Trophoblast cell (in vitro differentiated cells and primary cell): ENCODE measurements around the gene SOX6.
A peak's percentile ranks its signal among the peaks of the same experiment; 100 is the strongest.

Experiments
- DNase-seq, 2 donors: peaks; one replicate each; pipeline ENCODE4 v3.0.0-alpha.2; 2016
- H2AFZ ChIP-seq: 2 replicates; pipeline ENCODE4 v1.6.1; 2013; ENCODE audit warnings: low read length, moderate library complexity, mild to moderate bottlenecking; ENCODE audit not compliant: insufficient read depth, poor library complexity
- H2AK5ac ChIP-seq: 2 replicates; pipeline ENCODE4 v1.6.1; 2013; ENCODE audit warnings: mild to moderate bottlenecking, low read length
- H2BK120ac ChIP-seq: 2 replicates; pipeline ENCODE4 v1.6.1; 2013; ENCODE audit warnings: low read length, mild to moderate bottlenecking, moderate library complexity; ENCODE audit not compliant: insufficient read depth, poor library complexity
- H2BK12ac ChIP-seq: 2 replicates; pipeline ENCODE4 v1.6.1; 2013; ENCODE audit warnings: mild to moderate bottlenecking, low read length, moderate library complexity
- H2BK5ac ChIP-seq: 2 replicates; pipeline ENCODE4 v1.6.1; 2013; ENCODE audit warnings: low read length, low read depth, moderate library complexity, mild to moderate bottlenecking; ENCODE audit not compliant: poor library complexity
- H3K14ac ChIP-seq: 2 replicates; pipeline ENCODE4 v1.6.1; 2013; ENCODE audit warnings: mild to moderate bottlenecking, low read length
- H3K18ac ChIP-seq: 2 replicates; pipeline ENCODE4 v1.6.1; 2013; ENCODE audit warnings: mild to moderate bottlenecking, low read length
- H3K23ac ChIP-seq: 2 replicates; pipeline ENCODE4 v1.6.1; 2013; ENCODE audit warnings: low read length
- H3K27ac ChIP-seq: 2 replicates; pipeline ENCODE4 v1.5.1; 2013; ENCODE audit warnings: low read depth, mild to moderate bottlenecking, inconsistent platforms, low read length, moderate library complexity
- H3K27me3 ChIP-seq: 2 replicates; pipeline ENCODE4 v1.6.1; 2013; ENCODE audit warnings: inconsistent platforms, mild to moderate bottlenecking, low read length, moderate library complexity; ENCODE audit not compliant: insufficient read depth
- H3K36me3 ChIP-seq, 2 experiments: 1 replicate in 1 of 2; 2 replicates in 1 of 2; pipeline ENCODE4 v1.6.1; 2013; ENCODE audit warnings: low read length in 2 of 2, mild to moderate bottlenecking in 2 of 2, moderate library complexity in 1 of 2; ENCODE audit not compliant: insufficient read depth in 2 of 2, control insufficient read depth in 1 of 2
- H3K4ac ChIP-seq: 2 replicates; pipeline ENCODE4 v1.6.1; 2013; ENCODE audit warnings: low read depth, mild to moderate bottlenecking, low read length, moderate library complexity
- H3K4me1 ChIP-seq, 2 experiments: 1 replicate in 1 of 2; 2 replicates in 1 of 2; pipeline ENCODE4 v1.6.1; 2013; ENCODE audit warnings: low read length in 2 of 2, mild to moderate bottlenecking in 2 of 2, moderate library complexity in 1 of 2; ENCODE audit not compliant: insufficient read depth in 2 of 2, control insufficient read depth in 1 of 2
- H3K4me2 ChIP-seq: 2 replicates; pipeline ENCODE4 v1.6.1; 2013; ENCODE audit warnings: inconsistent platforms, mild to moderate bottlenecking, low read length, moderate library complexity
- H3K4me3 ChIP-seq: 2 replicates; pipeline ENCODE4 v1.5.1; 2013; ENCODE audit warnings: mild to moderate bottlenecking, low read depth, low read length, inconsistent platforms
- H3K79me1 ChIP-seq: one replicate; pipeline ENCODE4 v1.6.1; 2013; ENCODE audit warnings: low read length
- H3K79me2 ChIP-seq: 2 replicates; pipeline ENCODE4 v1.6.1; 2013; ENCODE audit warnings: low read length, mild to moderate bottlenecking; ENCODE audit not compliant: control insufficient read depth, insufficient read depth, poor library complexity
- H3K9ac ChIP-seq: 2 replicates; pipeline ENCODE4 v1.6.1; 2013; ENCODE audit warnings: mild to moderate bottlenecking, low read length
- H3K9me3 ChIP-seq: 2 replicates; pipeline ENCODE4 v1.6.1; 2013; ENCODE audit warnings: low read depth, mild to moderate bottlenecking, control low read depth, inconsistent platforms, low read length; ENCODE audit not compliant: insufficient read depth
- H4K12ac ChIP-seq: 2 replicates; pipeline ENCODE4 v1.6.1; 2013; ENCODE audit warnings: low read depth, mild to moderate bottlenecking, low read length, moderate library complexity
- H4K8ac ChIP-seq: 2 replicates; pipeline ENCODE4 v1.6.1; 2013; ENCODE audit warnings: low read depth, mild to moderate bottlenecking, low read length, moderate library complexity
- H4K91ac ChIP-seq: one replicate; pipeline ENCODE4 v1.6.1; 2013; ENCODE audit warnings: low read depth, mild to moderate bottlenecking, low read length, moderate library complexity
- WGBS: extraction: QIAGEN DNeasy Blood & Tissue Kit; methylation state at CpG from one replicate; pipeline ENCODE4 v1.1.7; 2013; ENCODE audit warnings: missing lambda C conversion rate; ENCODE audit not compliant: insufficient read length, insufficient coverage; ENCODE audit errors: extremely low coverage; 5-methylcytosine and 5-hydroxymethylcytosine counted together

The SOX6 gene

GRCh38 chr11:16136792-16137390, 219.5 kb downstream of the SOX6 start:
- no peaks in the 10 kb centered on the region for H3K79me1 ChIP-seq
- H3K79me2 ChIP-seq = no peaks in the 10 kb centered on the region
- no peak overlapping the region for H3K4me3 ChIP-seq
- H2BK12ac ChIP-seq = no peak overlapping the region
- no peak overlapping the region for H4K12ac ChIP-seq
- no peak overlapping the region for H4K8ac ChIP-seq
- H3K4me1 ChIP-seq = no peaks in the 10 kb centered on the region
- no peak overlapping the region for H3K4me2 ChIP-seq
- H2BK120ac ChIP-seq = no peak overlapping the region
- H3K18ac ChIP-seq = no peak overlapping the region
- no peak overlapping the region for H2AK5ac ChIP-seq
- H3K27me3 ChIP-seq = no peaks in the 10 kb centered on the region
- no peak overlapping the region for H2BK5ac ChIP-seq
- H3K27ac ChIP-seq = no peak overlapping the region
- H4K91ac ChIP-seq = no peak overlapping the region
- H3K23ac ChIP-seq = no peak overlapping the region
- no CpG with 5 or more reads among the region's 5 CpGs for WGBS
- no peak overlapping the region for H3K4ac ChIP-seq
- no peaks in the 10 kb centered on the region for H3K9me3 ChIP-seq
- H3K36me3 ChIP-seq = no peaks in the 10 kb centered on the region
- no peak overlapping the region for H2AFZ ChIP-seq
- DNase-seq = no peak
- H3K9ac ChIP-seq = no peak overlapping the region
- no peak overlapping the region for H3K14ac ChIP-seq

- no peak overlapping the region for H3K14ac ChIP-seq
- H2BK120ac ChIP-seq = no peak overlapping the region
- H3K4me1 ChIP-seq = no peaks in the 10 kb centered on the region
- no peak overlapping the region for H2AK5ac ChIP-seq
- H4K8ac ChIP-seq = no peak overlapping the region
- H2AFZ ChIP-seq = no peak overlapping the region
- no peak for DNase-seq
- no peak overlapping the region for H3K4ac ChIP-seq
- no peak overlapping the region for H2BK12ac ChIP-seq
- no peak overlapping the region for H4K91ac ChIP-seq
- no peak overlapping the region for H3K4me3 ChIP-seq
- no peaks in the 10 kb centered on the region for H3K9me3 ChIP-seq
- H3K27me3 ChIP-seq = no peaks in the 10 kb centered on the region
- H3K23ac ChIP-seq = no peak overlapping the region
- H2BK5ac ChIP-seq = no peak overlapping the region
- no peaks in the 10 kb centered on the region for H3K36me3 ChIP-seq
- H3K79me2 ChIP-seq = no peaks in the 10 kb centered on the region
- no CpG with 5 or more reads among the region's 3 CpGs for WGBS
- no peak overlapping the region for H3K27ac ChIP-seq
- no peak overlapping the region for H3K4me2 ChIP-seq
- no peaks in the 10 kb centered on the region for H3K79me1 ChIP-seq
- H3K9ac ChIP-seq = no peak overlapping the region
- no peak overlapping the region for H4K12ac ChIP-seq
- H3K18ac ChIP-seq = no peak overlapping the region
Measured at GRCh38 chr11:16133867-16134266, 222.5 kb downstream of the SOX6 start.

GRCh38 chr11:16127732-16128131, 228.6 kb downstream of the SOX6 start:
- Histone ChIP-seq H3K4me3 (no peak overlapping the region), H2AK5ac (no peak overlapping the region), H3K36me3 (no peaks in the 10 kb centered on the region), H3K14ac (no peak overlapping the region), H3K79me1 (no peaks in the 10 kb centered on the region), H3K27ac (no peak overlapping the region), H3K23ac (no peak overlapping the region), H4K8ac (no peak overlapping the region), H3K4ac (no peak overlapping the region), H3K9ac (no peak overlapping the region), H2BK5ac (no peak overlapping the region), H3K18ac (no peak overlapping the region), H2AFZ (no peak overlapping the region), H3K27me3 (no peaks in the 10 kb centered on the region), H4K12ac (no peak overlapping the region), H2BK12ac (no peak overlapping the region), H3K4me1 (no peaks in the 10 kb centered on the region), H3K4me2 (no peak overlapping the region), H3K79me2 (no peaks in the 10 kb centered on the region), H4K91ac (no peak overlapping the region), H2BK120ac (no peak overlapping the region), H3K9me3 (no peaks in the 10 kb centered on the region)
- DNase-seq = no peak

GRCh38 chr11:16126362-16126761, 230.0 kb downstream of the SOX6 start:
- Histone ChIP-seq H3K27me3 (no peaks in the 10 kb centered on the region), H3K36me3 (no peaks in the 10 kb centered on the region), H3K4me1 (no peaks in the 10 kb centered on the region), H3K14ac (no peak overlapping the region), H2AK5ac (no peak overlapping the region), H2AFZ (no peak overlapping the region), H3K4ac (no peak overlapping the region), H3K18ac (no peak overlapping the region), H3K23ac (no peak overlapping the region), H4K12ac (no peak overlapping the region), H2BK120ac (no peak overlapping the region), H3K4me2 (no peak overlapping the region), H2BK5ac (no peak overlapping the region), H3K9me3 (no peaks in the 10 kb centered on the region), H3K79me1 (no peaks in the 10 kb centered on the region), H3K4me3 (no peak overlapping the region), H2BK12ac (no peak overlapping the region), H4K91ac (no peak overlapping the region), H3K79me2 (no peaks in the 10 kb centered on the region), H3K9ac (no peak overlapping the region), H4K8ac (no peak overlapping the region), H3K27ac (no peak overlapping the region)
- DNase-seq = peak in 1 of 2 donors; percentile 16
